ENCODE data around the gene KANK2.

DNA sequence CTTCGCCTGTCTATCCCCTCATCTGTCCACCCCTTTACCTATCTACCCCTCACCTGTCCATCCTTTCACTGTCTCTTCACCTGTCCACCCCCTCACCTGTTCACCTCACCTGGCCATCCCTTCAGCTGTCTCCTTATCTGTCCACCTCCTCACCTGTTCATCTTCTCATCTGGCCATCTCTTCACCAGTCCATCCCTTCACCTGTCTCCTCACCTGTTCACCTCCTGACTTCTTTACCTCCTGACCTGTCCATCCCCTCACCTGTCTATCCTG is 13.2 kb upstream of the KANK2 start:
- TF ChIP-seq, protein P1, sequence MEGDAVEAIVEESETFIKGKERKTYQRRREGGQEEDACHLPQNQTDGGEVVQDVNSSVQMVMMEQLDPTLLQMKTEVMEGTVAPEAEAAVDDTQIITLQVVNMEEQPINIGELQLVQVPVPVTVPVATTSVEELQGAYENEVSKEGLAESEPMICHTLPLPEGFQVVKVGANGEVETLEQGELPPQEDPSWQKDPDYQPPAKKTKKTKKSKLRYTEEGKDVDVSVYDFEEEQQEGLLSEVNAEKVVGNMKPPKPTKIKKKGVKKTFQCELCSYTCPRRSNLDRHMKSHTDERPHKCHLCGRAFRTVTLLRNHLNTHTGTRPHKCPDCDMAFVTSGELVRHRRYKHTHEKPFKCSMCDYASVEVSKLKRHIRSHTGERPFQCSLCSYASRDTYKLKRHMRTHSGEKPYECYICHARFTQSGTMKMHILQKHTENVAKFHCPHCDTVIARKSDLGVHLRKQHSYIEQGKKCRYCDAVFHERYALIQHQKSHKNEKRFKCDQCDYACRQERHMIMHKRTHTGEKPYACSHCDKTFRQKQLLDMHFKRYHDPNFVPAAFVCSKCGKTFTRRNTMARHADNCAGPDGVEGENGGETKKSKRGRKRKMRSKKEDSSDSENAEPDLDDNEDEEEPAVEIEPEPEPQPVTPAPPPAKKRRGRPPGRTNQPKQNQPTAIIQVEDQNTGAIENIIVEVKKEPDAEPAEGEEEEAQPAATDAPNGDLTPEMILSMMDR (conservative IDR thresholded peaks at IDR 0.05; ENCODE audit: low read depth in 2 of 2) = no peak
- no peak for TF ChIP-seq EZH2 (IDR thresholded peaks at IDR 0.05; ENCODE audit: low read depth, unreplicated experiment)
- TF ChIP-seq POLR2AphosphoS5 (IDR thresholded peaks at IDR 0.05; ENCODE audit: low read depth) = no peak
- no peak for TF ChIP-seq JUNB (IDR thresholded peaks at IDR 0.05; ENCODE audit: unreplicated experiment)
- TF ChIP-seq EZH2phosphoT487 (IDR thresholded peaks at IDR 0.05; ENCODE audit: unreplicated experiment) = no peak
- TF ChIP-seq NANOG (IDR thresholded peaks at IDR 0.05; ENCODE audit: borderline replicate concordance) = no peak
- TF ChIP-seq, protein P2, sequence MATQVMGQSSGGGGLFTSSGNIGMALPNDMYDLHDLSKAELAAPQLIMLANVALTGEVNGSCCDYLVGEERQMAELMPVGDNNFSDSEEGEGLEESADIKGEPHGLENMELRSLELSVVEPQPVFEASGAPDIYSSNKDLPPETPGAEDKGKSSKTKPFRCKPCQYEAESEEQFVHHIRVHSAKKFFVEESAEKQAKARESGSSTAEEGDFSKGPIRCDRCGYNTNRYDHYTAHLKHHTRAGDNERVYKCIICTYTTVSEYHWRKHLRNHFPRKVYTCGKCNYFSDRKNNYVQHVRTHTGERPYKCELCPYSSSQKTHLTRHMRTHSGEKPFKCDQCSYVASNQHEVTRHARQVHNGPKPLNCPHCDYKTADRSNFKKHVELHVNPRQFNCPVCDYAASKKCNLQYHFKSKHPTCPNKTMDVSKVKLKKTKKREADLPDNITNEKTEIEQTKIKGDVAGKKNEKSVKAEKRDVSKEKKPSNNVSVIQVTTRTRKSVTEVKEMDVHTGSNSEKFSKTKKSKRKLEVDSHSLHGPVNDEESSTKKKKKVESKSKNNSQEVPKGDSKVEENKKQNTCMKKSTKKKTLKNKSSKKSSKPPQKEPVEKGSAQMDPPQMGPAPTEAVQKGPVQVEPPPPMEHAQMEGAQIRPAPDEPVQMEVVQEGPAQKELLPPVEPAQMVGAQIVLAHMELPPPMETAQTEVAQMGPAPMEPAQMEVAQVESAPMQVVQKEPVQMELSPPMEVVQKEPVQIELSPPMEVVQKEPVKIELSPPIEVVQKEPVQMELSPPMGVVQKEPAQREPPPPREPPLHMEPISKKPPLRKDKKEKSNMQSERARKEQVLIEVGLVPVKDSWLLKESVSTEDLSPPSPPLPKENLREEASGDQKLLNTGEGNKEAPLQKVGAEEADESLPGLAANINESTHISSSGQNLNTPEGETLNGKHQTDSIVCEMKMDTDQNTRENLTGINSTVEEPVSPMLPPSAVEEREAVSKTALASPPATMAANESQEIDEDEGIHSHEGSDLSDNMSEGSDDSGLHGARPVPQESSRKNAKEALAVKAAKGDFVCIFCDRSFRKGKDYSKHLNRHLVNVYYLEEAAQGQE (IDR thresholded peaks at IDR 0.05; ENCODE audit: unreplicated experiment) = no peak
- TF ChIP-seq STAT1 (IDR thresholded peaks at IDR 0.05; ENCODE audit: unreplicated experiment) = no peak
- no peak for TF ChIP-seq CREB1 (CRISPR knock-in tag; IDR thresholded peaks at IDR 0.05; ENCODE audit: low read depth)
- TF ChIP-seq, protein P3, sequence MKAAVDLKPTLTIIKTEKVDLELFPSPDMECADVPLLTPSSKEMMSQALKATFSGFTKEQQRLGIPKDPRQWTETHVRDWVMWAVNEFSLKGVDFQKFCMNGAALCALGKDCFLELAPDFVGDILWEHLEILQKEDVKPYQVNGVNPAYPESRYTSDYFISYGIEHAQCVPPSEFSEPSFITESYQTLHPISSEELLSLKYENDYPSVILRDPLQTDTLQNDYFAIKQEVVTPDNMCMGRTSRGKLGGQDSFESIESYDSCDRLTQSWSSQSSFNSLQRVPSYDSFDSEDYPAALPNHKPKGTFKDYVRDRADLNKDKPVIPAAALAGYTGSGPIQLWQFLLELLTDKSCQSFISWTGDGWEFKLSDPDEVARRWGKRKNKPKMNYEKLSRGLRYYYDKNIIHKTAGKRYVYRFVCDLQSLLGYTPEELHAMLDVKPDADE (IDR thresholded peaks at IDR 0.05) = no peak
- no peak for TF ChIP-seq ZNF331 (CRISPR knock-in tag; IDR thresholded peaks at IDR 0.05; ENCODE audit: low read depth)
- no peak for TF ChIP-seq ZNF114 (CRISPR knock-in tag; IDR thresholded peaks at IDR 0.05)

Measured in GM23338 (cell line).